GM21528 (cell line): Measurements from ENCODE around the gene DCUN1D3.
"Not testable (repeated sequence)": the region's sequence is repeated elsewhere in the genome, so short reads cannot be mapped to it uniquely, and the experiment has no call there.

ENCODE experiments used
- ATAC-seq: cut with Tn5 transposase; IDR thresholded peaks from one replicate; pipeline ENCODE4 v1.9.1; 2021; ENCODE audit warnings: mild to moderate bottlenecking, moderate library complexity; ENCODE audit not compliant: unreplicated experiment, low FRiP score

DCUN1D3 gene

DNA sequence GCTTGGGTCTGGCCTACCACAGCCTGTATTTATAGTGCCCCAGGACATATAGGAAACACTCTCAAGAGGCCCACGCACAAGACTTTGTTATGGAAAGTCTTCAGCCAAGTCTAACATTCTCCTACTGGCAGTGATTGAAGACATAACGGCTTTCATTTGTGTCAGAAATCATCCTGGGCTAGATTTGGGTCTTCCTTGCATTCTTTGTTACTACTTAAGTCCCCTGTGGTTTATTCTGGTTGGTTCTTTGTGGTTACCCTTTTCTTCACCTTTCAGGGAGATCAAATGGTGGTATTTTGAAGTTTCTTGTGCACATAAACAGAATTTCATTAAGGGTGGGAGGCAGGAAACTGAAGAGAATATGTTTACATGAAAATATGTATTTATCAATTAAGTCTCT lies 56.1 kb downstream of the DCUN1D3 start:
- no peak for ATAC-seq

DNA sequence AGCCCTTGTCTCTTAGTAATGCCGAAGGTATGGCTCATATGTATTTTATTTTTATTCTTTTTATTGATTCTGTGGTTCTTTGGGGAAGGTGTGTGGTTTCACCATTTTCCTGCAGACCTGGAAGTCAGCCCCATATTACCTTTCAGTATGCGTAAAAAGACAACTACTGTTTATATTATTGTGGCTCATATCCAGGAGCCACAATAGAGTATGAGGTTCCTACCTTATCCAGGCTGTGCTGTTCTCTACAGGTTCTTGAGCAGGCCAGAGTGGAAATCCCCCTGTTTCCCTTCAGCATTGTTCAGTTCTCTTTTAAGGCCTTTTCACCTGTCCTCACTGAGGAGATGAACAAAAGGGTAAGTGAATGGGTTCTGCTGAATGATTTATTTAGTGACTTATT lies 60.7 kb downstream of the DCUN1D3 start:
- no peak for ATAC-seq

DNA sequence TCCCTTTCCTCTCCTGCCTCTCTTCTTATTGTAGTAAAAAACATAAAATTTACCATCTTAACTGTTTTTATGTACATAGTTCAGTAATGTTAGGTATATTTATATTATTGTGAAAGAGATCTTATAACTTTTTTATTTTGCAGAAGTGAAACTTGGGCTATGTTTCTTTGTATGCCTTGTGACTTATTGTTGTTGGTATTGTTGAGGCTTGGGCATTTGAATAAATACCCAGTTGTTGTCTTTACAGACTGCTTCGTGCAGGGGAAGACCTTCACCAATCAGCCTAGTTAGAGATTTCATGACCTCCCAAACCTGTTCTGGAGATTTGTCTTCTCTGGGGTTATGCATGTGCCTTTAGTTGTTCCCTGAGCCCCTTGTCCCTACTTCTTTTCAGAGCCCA lies 61.9 kb downstream of the DCUN1D3 start:
- ATAC-seq, result no peak

- no peak for ATAC-seq
Observed at GRCh38 chr16:20833086-20833485, 67.1 kb downstream of the DCUN1D3 start.

- ATAC-seq, result no peak
Observed at GRCh38 chr16:20830372-20830771, 69.8 kb downstream of the DCUN1D3 start.

DNA sequence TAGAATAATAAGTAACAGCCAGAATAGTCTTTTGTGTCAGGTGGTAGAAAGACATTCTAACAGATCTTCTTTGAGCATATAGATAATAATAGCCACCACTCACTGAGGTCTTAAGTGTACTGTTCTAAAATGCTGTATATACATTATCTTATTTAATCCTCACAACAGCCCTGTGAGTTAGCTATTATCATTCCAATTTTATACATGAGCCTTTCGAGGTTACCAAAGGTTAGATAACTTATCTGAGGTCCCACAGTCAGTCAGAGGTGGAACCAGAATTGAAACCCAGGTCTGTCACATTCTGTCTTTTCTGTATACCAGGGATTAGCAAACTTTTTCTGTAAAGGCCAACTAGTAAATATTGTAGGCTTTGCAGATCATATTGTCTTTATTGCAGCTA lies 70.6 kb downstream of the DCUN1D3 start:
- ATAC-seq, result no peak

DNA sequence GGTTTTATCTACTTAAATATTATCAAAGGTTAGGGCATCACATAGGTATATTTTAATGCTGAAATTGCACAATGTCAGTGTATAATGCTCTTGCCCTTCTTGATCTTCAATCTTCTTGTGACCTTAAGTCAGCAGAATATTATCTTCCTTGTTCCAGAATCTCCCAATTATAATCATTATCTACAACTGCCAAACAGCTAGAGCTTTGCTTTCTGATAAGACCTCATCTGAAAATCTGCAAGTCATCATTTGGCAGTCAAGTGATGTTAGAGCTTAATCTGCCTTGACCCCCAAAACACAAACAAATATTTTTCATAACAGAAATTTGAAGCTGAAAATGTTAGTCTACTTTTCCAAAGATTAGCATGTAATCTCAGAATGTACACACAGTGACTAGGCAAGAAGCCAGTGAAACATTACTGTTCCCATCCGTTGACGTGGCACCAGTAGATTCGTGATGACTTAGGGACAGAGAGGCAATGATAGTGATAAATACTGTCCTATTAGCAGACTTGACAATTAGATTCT lies 74.1 kb downstream of the DCUN1D3 start:
- no peak for ATAC-seq

- ATAC-seq, result no peak
Observed at GRCh38 chr16:20822521-20823325, 77.4 kb downstream of the DCUN1D3 start.

DNA sequence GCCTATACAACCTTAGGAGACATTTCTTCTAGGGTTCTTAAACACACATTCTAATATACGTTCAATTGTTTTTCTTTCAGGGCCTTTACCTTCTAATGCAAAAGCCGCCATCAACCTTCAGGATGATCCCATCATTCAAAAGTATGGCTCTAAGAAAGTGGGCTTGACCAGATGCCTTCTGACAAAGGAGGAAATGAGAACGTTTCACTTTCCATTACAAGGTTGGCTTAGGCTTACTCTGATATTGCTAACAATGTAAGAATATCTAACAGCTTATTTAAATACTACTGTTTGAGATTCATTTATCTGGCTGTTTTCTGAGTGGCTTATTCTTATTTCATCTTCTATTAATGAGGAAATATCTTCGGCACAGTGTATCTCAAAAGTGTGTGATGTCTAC lies 78.5 kb downstream of the DCUN1D3 start:
- no peak for ATAC-seq

- ATAC-seq, result no peak
Observed at GRCh38 chr16:20818929-20819585, 81.1 kb downstream of the DCUN1D3 start.

DNA sequence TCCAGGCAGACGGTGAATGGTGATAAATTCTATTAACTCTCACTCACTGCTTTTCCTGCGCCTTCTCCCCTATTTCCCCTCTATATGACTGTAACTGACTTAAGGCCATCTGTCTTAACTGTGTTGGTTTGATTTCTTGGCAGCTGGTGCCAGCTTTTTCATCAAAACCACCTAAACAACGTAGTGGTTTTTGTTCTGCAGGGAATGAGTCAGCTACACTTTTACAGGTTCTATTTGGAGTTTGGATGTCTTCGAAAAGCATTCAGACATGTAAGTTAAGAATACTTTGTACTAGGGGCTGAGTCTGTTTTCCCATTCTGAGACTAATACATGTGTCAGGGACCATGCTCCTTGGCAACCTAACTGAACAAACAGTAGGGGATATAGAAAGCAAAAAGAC lies 85.4 kb downstream of the DCUN1D3 start:
- ATAC-seq, result no peak

- ATAC-seq, result no peak
Observed at GRCh38 chr16:20812510-20812909, 87.6 kb downstream of the DCUN1D3 start.

GRCh38 chr16:20811889-20812439 lies 88.2 kb downstream of the DCUN1D3 start:
- ATAC-seq, result no peak

DNA sequence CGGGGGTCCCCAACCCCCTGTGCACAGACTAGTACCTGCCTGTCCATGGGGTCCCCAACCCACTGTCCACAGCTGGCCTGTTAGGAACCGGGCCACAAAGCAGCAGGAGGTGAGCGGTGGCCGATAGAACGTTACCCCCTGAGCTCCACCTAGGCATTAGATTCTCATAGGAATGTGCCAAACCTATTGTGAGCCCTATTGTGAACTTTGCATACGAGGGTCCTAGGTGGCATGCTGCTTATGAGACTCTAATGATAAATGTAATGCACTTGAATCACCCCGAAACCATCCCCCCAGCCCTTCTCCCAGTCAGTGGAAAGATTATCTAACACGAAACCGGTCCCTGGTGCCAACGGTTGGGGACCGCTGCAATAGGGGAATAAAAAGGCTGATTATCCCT lies 92.3 kb downstream of the DCUN1D3 start:
- ATAC-seq, result no peak

GRCh38 chr16:20806168-20807050 lies 93.7 kb downstream of the DCUN1D3 start, which contains the start of the genes ERI2 and REXO5:
Gene ERI2, minus strand, starts transcription at chr16:20806472. Its CDS starts 42 bp downstream, at chr16:20806430.
Gene REXO5, plus strand, starts transcription at chr16:20806527. Its CDS starts 427 bp downstream, at chr16:20806954.
- peak; percentile 83 for ATAC-seq

DNA sequence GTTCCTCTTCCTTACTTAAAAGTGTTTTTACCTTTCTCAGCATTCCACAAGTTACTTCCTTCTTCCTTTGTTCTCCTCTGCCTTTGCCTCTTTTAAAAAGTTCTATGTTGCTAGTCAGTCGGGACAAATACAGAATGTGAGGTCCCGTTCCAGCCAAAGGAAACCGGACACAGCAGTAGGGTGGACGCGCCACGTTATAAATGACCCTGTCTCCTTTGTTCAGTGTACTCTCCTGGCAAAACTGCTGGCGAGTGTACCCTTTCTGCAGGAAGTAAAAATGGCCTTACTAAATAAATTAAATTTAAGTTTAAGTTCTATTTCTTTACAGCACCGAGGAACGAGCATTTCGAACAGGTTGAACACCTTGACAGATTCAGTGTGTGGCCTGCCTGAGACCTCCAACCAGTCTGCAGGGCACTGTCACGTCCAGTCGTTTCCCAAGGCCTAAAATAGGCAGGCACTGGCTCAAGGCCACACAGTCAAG lies 94.4 kb downstream of the DCUN1D3 start:
- ATAC-seq, result not testable (repeated sequence)
